K562 (cell line): ENCODE data around the gene RHD. TPM values are rescaled to one million over a fixed set of nuclear protein-coding genes. Genes with fewer than 3 reads are reported as not detected.
"Not testable (repeated sequence)": the region's sequence is repeated elsewhere in the genome, so short reads cannot be mapped to it uniquely, and the experiment has no call there.

Experiments
- ARNT ChIP-seq, 2 experiments: fragments of 450-650 bp; IDR thresholded peaks; 2 replicates each; pipeline ENCODE4 v1.6.1; 2016; ENCODE audit warnings: mild to moderate bottlenecking in 1 of 2
- EGR1 ChIP-seq: fragments of 450-650 bp; conservative IDR thresholded peaks from 2 replicates; pipeline ENCODE4 v1.6.1; 2017; ENCODE audit warnings: mild to moderate bottlenecking
- NCOR1 ChIP-seq: fragments of 450-650 bp; IDR thresholded peaks from 2 replicates; pipeline ENCODE4 v1.6.1; 2016; ENCODE audit warnings: mild to moderate bottlenecking, moderate library complexity
- TAF9B ChIP-seq: fragments of 450-650 bp; IDR thresholded peaks from 2 replicates; pipeline ENCODE4 v1.6.1; 2018; ENCODE audit warnings: mild to moderate bottlenecking; ENCODE audit not compliant: partially characterized antibody
- TFAP4 ChIP-seq: sonication (generic); formaldehyde crosslinking; IDR thresholded peaks from 2 replicates; pipeline ENCODE4 v1.8.0; 2022; ENCODE audit warnings: missing genetic modification reagents, mild to moderate bottlenecking, moderate library complexity, borderline replicate concordance
- ZMIZ1 ChIP-seq, 2 experiments: fragments of 150-350 bp in 1 of 2; IDR thresholded peaks; 2 replicates each; pipeline ENCODE4 v1.6.1; 2012 to 2016; ENCODE audit warnings: low read depth in 2 of 2, low read length in 2 of 2, mild to moderate bottlenecking in 1 of 2, moderate library complexity in 1 of 2
- polyA plus RNA-seq, 8 experiments: library from polyadenylated mRNA; depleted of rRNA in 4 of 8; stranded (reverse) in 5 of 8; unstranded in 3 of 8; fragments of >200 nt; fragmentation: Nextera tagmentation in 2 of 8; fragmentation: Illumina TruSeq in 1 of 8; extraction: Ambion mirVana in 2 of 8; extraction: Trizol in 1 of 8; gene quantifications; 2 replicates each; pipeline versions ENCODE4 v1.2.1 to v1.2.3, GENCODE V29; 2011 to 2014; ENCODE audit warnings: inconsistent platforms in 1 of 8, missing spikeins in 1 of 8
- total RNA-seq, 7 experiments: library from RNA; depleted of rRNA in 6 of 7; stranded (reverse); fragments of >200 nt in 6 of 7; fragmentation: Illumina TruSeq in 2 of 7; extraction: Trizol in 2 of 7; gene quantifications; 2 replicates each; pipeline versions ENCODE4 v1.2.1 to v1.2.3, GENCODE V29; 2011 to 2021; ENCODE audit warnings: low replicate concordance in 1 of 7
- TF ChIP-seq, protein P1 (sequence below), 2 experiments: fragments of 450-650 bp; formaldehyde crosslinking in 1 of 2; IDR thresholded peaks; 2 replicates each; pipeline versions ENCODE4 v1.4.0 to v1.6.1; 2014 to 2020; ENCODE audit warnings: mild to moderate bottlenecking in 2 of 2, borderline replicate concordance in 1 of 2, low read depth in 1 of 2

RHD gene
- total and polyA plus RNA-seq, 9 of the 15 experiments (the other 6 are each of a cell fraction or from before 2014, with no cell fraction given) = 8.8 to 32.4 (median 15.0) TPM

GRCh38 chr1:25279693-25280111, 7.4 kb downstream of the RHD start (continued):
- peak; percentile 91 for TF ChIP-seq TFAP4 (CRISPR knock-in tag)
- TF ChIP-seq, protein P1, sequence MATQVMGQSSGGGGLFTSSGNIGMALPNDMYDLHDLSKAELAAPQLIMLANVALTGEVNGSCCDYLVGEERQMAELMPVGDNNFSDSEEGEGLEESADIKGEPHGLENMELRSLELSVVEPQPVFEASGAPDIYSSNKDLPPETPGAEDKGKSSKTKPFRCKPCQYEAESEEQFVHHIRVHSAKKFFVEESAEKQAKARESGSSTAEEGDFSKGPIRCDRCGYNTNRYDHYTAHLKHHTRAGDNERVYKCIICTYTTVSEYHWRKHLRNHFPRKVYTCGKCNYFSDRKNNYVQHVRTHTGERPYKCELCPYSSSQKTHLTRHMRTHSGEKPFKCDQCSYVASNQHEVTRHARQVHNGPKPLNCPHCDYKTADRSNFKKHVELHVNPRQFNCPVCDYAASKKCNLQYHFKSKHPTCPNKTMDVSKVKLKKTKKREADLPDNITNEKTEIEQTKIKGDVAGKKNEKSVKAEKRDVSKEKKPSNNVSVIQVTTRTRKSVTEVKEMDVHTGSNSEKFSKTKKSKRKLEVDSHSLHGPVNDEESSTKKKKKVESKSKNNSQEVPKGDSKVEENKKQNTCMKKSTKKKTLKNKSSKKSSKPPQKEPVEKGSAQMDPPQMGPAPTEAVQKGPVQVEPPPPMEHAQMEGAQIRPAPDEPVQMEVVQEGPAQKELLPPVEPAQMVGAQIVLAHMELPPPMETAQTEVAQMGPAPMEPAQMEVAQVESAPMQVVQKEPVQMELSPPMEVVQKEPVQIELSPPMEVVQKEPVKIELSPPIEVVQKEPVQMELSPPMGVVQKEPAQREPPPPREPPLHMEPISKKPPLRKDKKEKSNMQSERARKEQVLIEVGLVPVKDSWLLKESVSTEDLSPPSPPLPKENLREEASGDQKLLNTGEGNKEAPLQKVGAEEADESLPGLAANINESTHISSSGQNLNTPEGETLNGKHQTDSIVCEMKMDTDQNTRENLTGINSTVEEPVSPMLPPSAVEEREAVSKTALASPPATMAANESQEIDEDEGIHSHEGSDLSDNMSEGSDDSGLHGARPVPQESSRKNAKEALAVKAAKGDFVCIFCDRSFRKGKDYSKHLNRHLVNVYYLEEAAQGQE (IDR thresholded peaks at IDR 0.05; ENCODE audit: borderline replicate concordance) = peak; percentile 25; the same call in 1 of the 2 replicates
- TF ChIP-seq, protein P1 (CRISPR knock-in tag; IDR thresholded peaks at IDR 0.05; ENCODE audit: low read depth) = not testable (repeated sequence)
- TF ChIP-seq ZMIZ1 (IDR thresholded peaks at IDR 0.05; ENCODE audit: low read depth in 2 of 2, low read length in 2 of 2) = peak in 1 of 2 experiments; percentile 86; a peak in 2 of 4 replicates
- TF ChIP-seq ARNT (IDR thresholded peaks at IDR 0.05) = peak; percentile 48 to 84; a peak in 1 of 4 replicates
- peak; percentile 49 for TF ChIP-seq TAF9B
- peak; percentile 98 for TF ChIP-seq NCOR1
- peak; percentile 84 for TF ChIP-seq EGR1
